Measurements from ENCODE around the gene NUDT1. TPM values are rescaled to one million over a fixed set of nuclear protein-coding genes. Genes with fewer than 3 reads are reported as not detected.

NUDT1 gene
- total RNA-seq, 1 donor from 2014 or later, result 13.6 TPM

DNA sequence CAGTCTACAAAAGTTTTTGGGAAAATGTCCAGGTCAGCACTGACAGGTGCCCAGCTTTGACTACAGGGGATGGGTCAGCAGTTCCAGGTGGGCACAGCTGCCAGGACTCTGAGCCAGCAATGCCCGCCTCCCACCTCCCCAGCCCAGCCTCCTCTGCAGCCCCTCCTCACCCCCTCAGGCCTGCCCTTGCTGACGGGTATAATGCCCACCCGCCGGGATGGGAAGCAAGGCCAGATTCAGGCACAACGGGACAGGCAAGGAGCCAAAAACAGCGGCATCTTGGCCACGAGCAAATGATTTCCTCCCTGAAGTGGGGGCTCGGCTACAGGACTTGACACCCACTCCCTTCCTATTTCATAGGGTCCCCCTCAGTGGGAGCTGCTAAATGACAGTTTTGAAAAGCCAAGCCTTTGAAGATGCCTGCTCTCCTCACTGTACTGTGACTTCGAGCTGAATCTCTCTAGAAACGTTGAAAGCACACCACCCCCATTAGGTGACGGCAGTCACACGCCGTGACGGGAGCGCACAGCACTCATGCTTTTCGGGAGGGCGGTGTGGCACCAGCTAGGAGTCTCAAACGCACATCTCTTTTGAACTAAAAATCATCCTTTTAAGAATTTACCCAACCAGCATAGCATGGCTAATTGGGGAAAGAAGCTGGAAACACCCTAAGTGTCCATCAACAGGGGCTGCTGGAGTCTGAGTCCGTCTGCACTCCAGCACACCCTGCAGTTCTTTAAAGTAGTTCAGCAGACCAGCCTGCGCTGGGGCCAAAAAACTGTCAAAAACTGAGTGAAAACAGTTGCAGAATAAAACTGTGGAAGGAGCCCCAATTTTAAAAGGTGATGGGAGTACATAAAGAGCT, 38.9 kb upstream of the NUDT1 start:
- DNase-seq (ENCODE audit: missing footprints), result no peak
- intact Hi-C loops (cut with DNase I), result no loop called here
- ATAC-seq, result no peak

DNA sequence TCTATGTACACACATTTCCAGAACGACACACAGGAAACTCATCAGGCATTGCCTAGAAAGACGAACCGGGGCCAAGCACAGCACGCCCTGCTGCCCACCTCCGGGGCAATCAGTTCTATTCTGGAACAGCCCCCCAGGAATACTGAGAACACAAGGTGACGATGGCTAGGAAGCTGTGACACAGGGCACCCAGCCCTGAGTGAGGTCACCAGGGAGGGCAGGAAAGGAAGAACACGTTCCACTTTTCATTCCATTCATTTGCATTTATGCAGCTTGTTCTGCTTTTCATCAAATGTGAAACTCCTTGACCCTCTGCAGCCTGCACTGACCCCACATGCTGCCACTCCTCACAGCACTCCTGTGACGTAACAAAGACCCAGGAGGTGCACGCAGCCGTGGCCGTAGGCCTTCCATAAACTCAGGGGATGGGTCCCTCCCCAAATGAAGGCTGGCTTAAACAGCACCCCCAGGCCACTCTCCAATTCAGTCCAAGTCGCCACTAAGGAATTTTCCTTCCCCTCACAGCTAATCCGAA, 38.2 kb upstream of the NUDT1 start:
- no peak for ATAC-seq
- intact Hi-C loops (cut with DNase I), result no loop called here
- peak; percentile 53 for DNase-seq (ENCODE audit: missing footprints)

DNA sequence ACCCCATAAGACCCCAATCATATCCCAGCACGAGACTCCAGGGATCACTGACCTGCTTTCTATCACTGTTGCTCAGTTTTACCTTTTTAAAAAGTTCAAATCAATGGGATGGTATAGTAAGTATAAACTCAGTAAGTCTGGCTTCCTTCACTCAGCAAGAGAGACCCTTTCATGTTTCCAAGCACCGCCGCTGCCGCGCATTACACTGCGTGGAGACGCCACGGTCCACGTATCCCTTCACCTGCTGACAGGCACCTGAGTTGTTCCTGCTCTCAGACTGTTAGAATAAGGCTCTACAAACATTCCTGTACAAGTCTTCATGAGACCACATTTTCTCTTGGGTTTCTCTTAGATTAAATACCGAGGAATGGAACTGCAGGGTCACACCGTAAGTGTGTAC, 37.6 kb upstream of the NUDT1 start:
- ATAC-seq (no peak), DNase-seq (ENCODE audit: missing footprints) (peak; percentile 54)
- intact Hi-C loops (cut with DNase I), result no loop called here

DNA sequence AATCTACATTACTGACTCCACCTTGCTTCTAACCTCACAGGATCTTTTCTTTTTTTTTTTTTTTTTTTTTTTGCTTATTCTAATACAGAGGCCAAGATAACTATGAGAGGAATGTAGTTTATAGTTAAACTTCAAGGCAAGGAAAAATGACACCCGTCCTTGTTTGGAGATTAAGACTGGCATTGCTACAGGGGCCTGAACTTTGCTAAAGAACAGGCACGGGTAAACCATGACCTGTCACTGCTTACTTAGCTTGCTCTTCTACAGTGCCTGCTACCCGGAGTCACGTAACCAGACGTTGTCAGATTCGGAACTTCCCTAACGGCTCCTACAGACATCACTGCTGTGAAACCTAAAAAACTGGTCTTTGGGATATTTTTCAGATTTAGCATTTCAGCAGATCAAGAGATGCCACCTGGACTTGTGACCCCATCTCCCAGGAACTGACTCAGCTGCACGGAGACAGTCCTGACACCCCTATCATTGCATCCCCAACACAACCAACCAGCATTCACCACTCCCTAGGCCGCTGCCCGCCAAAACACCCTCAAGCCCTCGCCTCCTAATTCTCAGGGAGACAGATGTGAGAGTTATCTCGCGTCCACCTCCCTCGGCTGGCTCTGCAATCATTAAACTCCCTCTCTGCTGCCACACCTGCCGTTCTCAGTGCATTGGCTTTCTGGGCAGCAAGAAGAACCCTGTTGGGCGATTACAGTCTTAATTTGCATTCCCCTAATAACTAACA, 36.8 kb upstream of the NUDT1 start:
- intact Hi-C loops (cut with DNase I), result no loop called here
- DNase-seq (ENCODE audit: missing footprints) (peak; percentile 53), ATAC-seq (no peak)

DNA sequence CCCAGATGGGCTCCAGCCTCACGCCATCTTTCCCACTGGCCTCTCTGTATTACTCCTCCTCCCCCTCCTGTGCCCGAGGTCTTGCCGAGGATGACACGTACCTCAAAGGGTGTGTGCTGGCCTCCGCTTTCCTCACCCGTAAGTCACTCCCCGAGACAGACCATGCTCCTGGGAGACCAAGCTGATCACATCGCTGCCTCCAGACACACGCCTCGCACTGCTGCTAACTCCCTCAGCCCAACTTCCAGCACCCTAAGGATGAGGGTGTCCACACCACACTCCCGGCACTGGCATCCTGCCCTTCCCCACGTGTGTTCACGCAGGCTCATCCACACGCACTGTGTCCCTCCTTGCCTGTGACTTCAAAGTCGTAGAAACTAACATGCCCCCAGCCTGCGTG, 33.3 kb upstream of the NUDT1 start:
- intact Hi-C loops (cut with DNase I), result loop anchor here (1.0 kb wide), 1 partner anchor 629 kb away; no protein-coding TSS in a partner anchor
- DNase-seq (ENCODE audit: missing footprints) (peak; percentile 63), ATAC-seq (no peak)

DNA sequence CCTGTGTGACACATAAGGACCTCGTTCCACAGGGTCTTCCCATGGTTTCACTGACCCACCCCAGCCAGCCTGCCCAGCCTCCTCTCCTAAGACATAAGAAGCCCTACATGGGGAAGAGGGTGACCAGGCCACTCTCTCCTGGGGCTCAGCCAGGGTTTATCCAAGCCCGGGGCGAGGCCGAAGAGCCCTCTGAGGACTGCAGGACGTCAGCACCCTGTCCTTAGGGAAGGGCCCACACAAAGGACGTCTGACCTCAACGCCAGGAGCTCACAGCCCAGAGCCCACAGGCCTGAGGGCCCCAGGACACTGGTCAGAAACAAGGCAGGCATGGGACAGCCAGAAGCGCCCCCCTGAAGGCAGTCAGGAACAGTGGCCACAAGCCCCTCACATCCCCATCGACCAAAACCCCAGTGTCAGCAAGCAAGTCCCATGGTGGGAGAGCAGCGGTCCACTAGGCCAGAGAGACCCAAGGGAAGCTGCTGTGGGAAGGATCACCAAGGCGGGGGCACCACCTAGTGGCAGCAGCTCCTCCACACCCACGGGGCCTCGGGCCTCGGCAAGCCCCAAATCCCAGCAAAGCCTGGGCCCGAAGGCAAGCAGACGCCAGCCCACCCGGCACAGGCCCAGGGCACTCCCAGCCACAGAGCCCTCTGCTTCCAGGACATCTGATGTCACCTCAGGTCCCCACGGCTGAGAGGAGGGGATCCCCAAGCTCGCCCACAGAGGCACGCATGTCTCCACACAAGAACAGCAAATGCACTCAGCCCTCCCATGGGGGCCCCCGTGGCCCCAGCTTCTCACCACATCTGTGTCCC, 32.7 kb upstream of the NUDT1 start:
- intact Hi-C loops (cut with DNase I), result loop anchor here (1.0 kb wide), 1 partner anchor 630 kb away; no protein-coding TSS in a partner anchor
- DNase-seq (ENCODE audit: missing footprints) (peak; percentile 76), ATAC-seq (peak; percentile 54)

DNA sequence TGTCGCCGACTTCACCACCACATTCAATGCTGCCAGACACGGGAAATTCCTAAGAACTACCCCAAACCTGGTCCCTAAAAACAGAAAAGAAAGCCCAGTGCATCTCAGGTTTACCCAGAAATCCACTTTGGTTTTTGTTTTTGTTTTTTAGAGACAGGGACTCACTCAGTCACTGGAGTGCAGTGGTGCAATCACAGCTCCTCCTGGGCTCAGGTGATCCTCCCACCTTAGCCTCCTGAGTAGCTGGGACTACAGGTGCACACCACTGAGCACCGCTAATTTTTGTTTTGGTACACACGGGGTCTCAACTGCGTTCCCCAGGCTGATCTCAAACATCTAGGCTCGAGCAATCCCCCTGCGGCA, 32.1 kb upstream of the NUDT1 start:
- no peak for DNase-seq (ENCODE audit: missing footprints)
- intact Hi-C loops (cut with DNase I), result loop anchor here (1.0 to 10.0 kb wide), 4 partner anchors 108 to 631 kb away; no protein-coding TSS in a partner anchor
- ATAC-seq, result no peak

DNA sequence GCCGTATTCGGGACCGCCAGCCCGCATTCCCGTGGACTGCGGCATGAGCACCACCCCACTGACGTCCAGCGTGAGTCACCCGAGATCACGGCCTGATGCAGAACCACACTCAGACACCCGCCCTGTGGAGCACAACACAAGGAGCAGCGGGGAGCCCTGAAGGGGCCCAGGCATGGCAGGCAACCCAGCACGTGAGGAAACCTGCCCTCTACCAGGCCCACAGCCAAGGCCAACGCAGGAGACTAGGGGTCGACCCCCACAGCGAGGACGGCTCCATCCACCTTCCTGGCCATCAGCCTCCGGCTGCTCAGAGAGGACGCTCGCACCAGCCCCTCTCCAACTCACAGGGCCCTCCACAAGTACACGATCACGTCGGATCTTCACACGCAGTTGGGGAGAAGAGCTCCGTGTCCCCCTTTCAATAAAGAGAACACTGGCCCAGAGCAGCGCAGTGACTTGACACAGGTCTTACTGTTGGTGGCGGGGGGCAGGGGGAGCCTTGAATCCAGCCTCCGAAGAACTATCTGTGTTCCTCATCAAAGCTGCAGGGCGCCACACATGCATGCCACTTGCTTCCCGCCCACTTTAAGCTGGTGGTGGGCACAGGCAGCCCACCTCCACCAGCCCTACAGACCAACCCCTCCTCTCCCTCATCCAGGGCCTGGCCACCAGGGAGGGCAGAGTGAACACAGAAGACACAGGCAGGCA, 31.3 kb upstream of the NUDT1 start:
- ATAC-seq, result no peak
- intact Hi-C loops (cut with DNase I), result loop anchor here (5.0 to 10.0 kb wide), 3 partner anchors 108 to 548 kb away; no protein-coding TSS in a partner anchor
- DNase-seq (ENCODE audit: missing footprints), result peak; percentile 21

DNA sequence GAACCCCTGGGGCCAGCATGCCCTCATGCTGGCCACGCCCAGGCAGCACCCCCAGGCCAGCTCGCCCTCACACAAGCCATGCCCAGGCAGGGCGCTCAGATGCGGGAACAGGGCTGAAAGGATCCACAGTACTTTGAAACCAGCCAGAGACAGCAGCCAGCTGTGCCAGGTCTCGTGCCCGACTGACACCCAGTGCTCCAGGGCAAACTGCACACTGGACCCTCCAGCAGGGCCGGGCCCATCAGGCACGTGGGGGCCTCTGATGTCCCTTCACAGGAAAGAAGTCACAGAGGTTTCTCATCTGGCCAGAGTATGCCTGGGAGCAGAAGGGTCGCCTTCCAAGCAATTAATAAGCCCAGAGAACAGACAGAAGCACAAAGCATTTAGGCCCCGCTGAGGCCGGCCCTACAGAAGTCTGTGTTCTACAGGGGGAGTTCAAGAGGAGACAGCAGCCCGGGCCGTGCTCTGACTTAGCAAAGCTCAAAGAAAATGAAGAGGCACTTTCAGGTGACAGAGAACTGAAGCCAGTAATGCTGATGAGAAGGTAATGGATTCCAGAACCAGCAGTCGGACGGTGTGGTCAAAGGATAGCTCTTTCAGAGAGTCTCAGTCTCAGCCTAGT, 30.7 kb upstream of the NUDT1 start:
- intact Hi-C loops (cut with DNase I), result loop anchor here (5.0 to 10.0 kb wide), 3 partner anchors 109 to 549 kb away; no protein-coding TSS in a partner anchor
- DNase-seq (ENCODE audit: missing footprints) (no peak), ATAC-seq (no peak)

DNA sequence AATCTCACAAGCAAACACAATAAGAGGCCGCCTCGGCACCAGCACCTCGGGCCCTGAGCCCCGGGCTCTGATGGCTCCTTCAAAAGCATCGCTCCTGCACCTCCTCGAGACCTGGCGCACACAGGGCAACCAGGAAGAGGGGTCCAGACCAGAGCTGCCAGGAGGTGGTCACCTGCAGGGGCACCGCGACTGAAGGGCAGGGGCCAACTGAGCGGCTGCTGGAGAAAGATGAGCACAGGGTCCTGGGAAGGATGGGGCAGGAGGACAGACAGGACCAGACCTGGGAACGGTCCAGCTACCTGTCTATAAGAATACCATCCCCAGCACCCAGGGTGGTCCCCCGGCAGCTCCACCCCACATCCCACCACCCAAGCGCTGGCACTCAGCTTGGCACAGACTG, 30.1 kb upstream of the NUDT1 start:
- intact Hi-C loops (cut with DNase I), result loop anchor here (5.0 to 10.0 kb wide), 3 partner anchors 110 to 550 kb away; no protein-coding TSS in a partner anchor

DNA sequence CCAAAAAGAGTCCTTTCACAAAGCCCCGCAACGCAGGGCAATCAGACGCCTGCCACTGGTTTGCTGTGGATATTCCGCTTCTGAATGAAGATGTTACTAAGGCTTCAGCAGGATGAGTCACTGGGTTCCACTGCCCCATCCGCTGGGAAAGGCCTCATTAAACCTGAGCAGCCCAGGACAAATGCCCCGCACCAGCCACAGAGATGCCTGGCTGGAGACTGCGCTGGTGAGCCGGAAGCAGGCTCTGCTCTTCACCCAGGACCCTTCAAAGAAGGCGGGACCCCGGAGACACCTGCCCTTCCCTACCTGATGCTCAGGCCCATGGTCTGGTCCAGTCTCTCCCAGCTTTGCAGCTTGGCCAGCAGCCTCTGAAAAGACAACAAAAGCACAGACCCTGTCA, 29.1 kb upstream of the NUDT1 start:
- no peak for ATAC-seq
- intact Hi-C loops (cut with DNase I), result loop anchor here (5.0 to 10.0 kb wide), 3 partner anchors 111 to 551 kb away; no protein-coding TSS in a partner anchor
- DNase-seq (ENCODE audit: missing footprints), result no peak

More for the DNA sequence above, 30.1 kb upstream of the NUDT1 start:
- DNase-seq (ENCODE audit: missing footprints) (no peak), ATAC-seq (no peak)

DNA sequence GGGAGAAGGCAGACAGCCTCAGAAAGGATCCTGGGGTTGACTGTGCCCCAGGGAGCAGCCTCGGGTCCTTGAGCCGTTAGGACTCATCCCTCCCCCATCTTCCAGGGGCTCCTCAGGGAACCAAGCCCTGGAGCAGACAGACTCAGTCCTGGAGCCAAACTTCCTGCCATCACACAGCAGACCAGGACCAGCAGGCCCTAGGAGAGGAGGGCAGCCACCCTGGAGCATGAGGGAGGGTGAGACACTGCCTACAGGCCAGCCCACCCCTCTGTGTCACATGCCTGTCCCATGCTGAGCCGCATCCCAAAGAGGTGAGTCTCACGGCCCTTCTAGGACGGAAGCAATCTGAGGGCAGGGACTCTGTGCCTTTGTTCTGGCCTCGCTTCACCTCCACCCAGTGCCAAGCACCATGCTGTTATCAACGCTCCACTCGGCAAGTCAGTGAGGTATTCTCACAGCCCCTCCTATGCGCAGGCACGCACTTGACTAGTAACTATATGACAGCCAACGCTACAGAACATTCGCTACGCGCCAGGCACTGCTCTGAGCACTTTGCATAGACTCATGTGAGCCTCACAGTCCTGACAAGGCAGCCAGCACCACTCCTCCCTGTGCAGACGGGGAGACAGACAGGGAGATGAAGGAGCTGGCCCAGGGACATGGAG, 28.3 kb upstream of the NUDT1 start:
- DNase-seq (ENCODE audit: missing footprints), result peak; percentile 78
- ATAC-seq, result peak; percentile 90
- intact Hi-C loops (cut with DNase I), result loop anchor here (5.0 to 10.0 kb wide), 3 partner anchors 111 to 551 kb away; no protein-coding TSS in a partner anchor

DNA sequence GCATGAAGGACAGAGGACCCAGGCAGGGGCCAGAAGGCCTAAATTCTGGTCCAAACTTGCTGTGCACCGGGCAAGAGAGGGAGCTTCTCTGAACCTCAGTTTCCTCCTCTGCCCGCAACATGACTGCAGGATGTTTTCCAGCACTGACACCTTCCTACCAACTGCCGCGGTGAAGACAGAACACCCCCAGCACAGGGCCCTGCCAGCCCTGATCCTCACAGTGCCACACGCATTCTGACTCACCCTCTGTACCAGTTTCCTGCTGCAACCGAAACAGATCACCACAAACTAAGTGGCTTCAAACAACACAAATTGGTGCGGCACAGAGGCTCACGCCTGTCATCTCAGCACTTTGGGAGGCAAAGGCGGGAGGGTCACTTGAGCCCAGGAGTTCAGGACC, 27.4 kb upstream of the NUDT1 start:
- intact Hi-C loops (cut with DNase I), result loop anchor here (5.0 to 10.0 kb wide), 3 partner anchors 112 to 552 kb away; no protein-coding TSS in a partner anchor
- ATAC-seq, result peak; percentile 24
- DNase-seq (ENCODE audit: missing footprints), result no peak

DNA sequence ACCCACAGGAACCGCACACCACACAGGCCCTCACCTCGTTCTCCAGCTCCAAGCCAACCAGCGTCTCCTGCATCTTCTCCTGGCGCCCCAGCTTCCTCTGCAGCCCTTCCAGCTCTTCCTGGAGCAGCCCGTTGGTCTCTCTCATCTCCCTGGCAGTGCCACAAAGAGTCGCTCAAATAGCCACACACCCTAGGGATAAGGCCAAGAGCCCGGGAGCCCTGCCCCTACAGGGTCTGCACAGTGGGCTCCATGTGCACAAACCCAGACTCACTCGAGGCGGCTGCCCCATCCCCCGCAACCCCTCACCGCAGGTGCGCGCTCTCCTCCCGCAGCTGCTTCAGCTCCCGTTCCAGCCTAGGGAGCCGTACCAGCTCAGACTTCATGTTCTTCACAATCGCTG, 26.2 kb upstream of the NUDT1 start:
- DNase-seq (ENCODE audit: missing footprints), result peak; percentile 67
- intact Hi-C loops (cut with DNase I), result loop anchor here (10.0 kb wide), 1 partner anchor 321 kb away; no protein-coding TSS in a partner anchor
- ATAC-seq, result no peak

DNA sequence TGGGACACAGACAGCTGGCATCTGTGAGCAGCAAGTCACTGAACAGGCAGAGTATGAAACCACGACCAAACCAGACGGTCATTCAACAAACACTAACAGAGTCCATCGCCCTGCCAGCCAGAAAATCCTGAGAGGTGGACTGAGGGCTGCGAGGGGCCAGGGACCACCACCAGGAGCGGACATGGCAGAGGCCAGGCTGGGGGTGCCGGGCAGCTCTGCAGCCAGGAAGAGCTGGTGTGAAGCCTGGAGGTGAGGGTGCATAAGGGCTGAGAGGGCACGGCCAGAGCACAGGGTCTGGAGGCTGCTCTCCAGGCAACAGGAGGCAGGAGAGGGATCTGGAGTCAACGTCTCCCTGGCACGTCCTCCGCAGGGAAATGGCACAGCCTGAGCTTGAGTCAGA, 24.8 kb upstream of the NUDT1 start:
- intact Hi-C loops (cut with DNase I), result loop anchor here (10.0 kb wide), 1 partner anchor 322 kb away; no protein-coding TSS in a partner anchor
- peak; percentile 57 for DNase-seq (ENCODE audit: missing footprints)
- no peak for ATAC-seq

DNA sequence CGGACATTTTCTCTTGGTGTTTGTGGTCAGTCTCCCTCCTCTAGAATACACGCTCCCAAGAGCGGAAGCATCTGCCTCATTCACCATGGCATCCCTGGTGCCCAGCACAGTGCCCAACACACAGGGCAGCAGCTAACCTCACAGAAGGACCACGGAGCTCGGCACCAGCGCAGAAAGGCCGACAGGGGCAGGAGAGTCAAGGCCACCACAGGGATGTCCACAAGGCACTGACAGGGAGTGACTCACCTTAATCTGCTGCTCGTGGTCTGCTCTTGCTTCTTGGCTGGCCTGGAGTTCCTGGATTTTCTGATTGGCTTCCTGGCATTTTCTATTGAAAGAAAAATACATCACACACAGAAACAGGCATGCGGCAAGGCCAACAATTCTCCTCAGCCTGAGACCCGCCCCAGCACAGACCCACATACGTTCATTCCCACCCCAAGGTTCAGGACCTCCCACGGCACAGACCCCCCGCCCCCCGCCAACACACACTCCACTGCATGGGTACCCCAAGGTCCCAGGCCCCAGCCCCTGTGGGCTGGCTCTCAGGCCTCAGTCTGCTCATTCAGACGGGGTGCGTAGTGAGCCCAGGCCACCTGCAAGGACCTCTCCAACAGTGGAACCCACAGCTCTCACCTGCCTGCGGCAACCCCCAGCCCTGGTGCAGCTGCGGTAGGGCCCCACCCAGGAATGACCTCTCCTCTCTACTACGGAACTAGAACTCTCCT, 24.1 kb upstream of the NUDT1 start:
- DNase-seq (ENCODE audit: missing footprints) (peak; percentile 60), ATAC-seq (no peak)
- intact Hi-C loops (cut with DNase I), result loop anchor here (10.0 kb wide), 1 partner anchor 323 kb away; no protein-coding TSS in a partner anchor
